HL-60 (cell line): ENCODE results near the gene CHI3L1.
A peak's percentile ranks its signal among the peaks of the same experiment; 100 is the strongest.

Experiments used
- DNase-seq, 2 experiments: peaks; one replicate each; pipeline ENCODE4 v3.0.0-alpha.2; 2010 to 2020; ENCODE audit warnings: low read depth in 1 of 2, low spot score in 1 of 2
- H3K27ac ChIP-seq: fragments of 250-450 bp; sonication (Bioruptor Pico); replicated peaks from 2 replicates; pipeline ENCODE4 v1.5.1; 2020; ENCODE audit warnings: mild to moderate bottlenecking, moderate library complexity
- H3K27me3 ChIP-seq: fragments of 250-450 bp; sonication (Bioruptor Pico); 2 replicates; pipeline ENCODE4 v1.5.1; 2021; ENCODE audit warnings: mild to moderate bottlenecking, moderate library complexity; ENCODE audit not compliant: insufficient read depth, poor library complexity, severe bottlenecking
- H3K4me3 ChIP-seq: replicated peaks from 2 replicates; pipeline ENCODE4 v1.5.1; 2011; ENCODE audit warnings: mild to moderate bottlenecking, control low read depth, low read length; ENCODE audit not compliant: insufficient read depth
- GABPA ChIP-seq: IDR thresholded peaks from 2 replicates; pipeline ENCODE4 v1.6.1; 2012; ENCODE audit warnings: low read depth
- POLR2AphosphoS5 ChIP-seq: IDR thresholded peaks from 2 replicates; pipeline ENCODE4 v1.6.1; 2012; ENCODE audit warnings: low read depth
- SPI1 ChIP-seq: IDR thresholded peaks from 2 replicates; pipeline ENCODE4 v1.6.1; 2012; ENCODE audit warnings: low read depth, mild to moderate bottlenecking, borderline replicate concordance
- TF ChIP-seq, protein P1 (sequence below): IDR thresholded peaks from one replicate; pipeline ENCODE4 v1.5.1; 2011; ENCODE audit warnings: low read length, control low read depth, inconsistent platforms; ENCODE audit not compliant: insufficient read depth
- TF ChIP-seq, protein P2 (sequence below): IDR thresholded peaks from 2 replicates; pipeline ENCODE4 v1.6.1; 2012; ENCODE audit warnings: low read depth; ENCODE audit not compliant: insufficient replicate concordance

The CHI3L1 gene

DNA sequence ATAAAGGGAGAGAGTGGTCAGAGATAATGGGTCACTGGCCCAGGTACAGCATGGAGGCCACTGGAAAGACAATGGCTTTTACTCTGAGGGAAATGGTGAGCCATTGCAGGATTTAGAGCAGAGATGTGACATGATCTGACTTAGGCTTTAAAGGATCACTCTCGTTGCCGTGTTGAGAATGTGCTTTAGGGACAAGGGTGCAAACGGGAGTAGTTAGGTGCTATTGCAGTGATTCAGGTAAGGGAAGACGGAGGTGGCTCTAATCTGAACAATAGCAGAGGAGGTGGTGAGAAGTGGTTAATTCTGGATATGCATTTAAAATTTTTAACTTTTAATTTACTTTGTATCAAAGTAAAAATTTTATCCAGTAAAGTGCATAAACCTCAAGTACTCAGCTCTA lies 49.2 kb downstream of the CHI3L1 start:
- Histone ChIP-seq H3K4me3 (no peak overlapping the region), H3K27ac (no peak overlapping the region), H3K27me3 (peaks cover 3% of the 10 kb centered on the region)
- no peak for DNase-seq
- TF ChIP-seq GABPA (no peak), SPI1 (no peak), POLR2AphosphoS5 (no peak)
- TF ChIP-seq, protein P1, sequence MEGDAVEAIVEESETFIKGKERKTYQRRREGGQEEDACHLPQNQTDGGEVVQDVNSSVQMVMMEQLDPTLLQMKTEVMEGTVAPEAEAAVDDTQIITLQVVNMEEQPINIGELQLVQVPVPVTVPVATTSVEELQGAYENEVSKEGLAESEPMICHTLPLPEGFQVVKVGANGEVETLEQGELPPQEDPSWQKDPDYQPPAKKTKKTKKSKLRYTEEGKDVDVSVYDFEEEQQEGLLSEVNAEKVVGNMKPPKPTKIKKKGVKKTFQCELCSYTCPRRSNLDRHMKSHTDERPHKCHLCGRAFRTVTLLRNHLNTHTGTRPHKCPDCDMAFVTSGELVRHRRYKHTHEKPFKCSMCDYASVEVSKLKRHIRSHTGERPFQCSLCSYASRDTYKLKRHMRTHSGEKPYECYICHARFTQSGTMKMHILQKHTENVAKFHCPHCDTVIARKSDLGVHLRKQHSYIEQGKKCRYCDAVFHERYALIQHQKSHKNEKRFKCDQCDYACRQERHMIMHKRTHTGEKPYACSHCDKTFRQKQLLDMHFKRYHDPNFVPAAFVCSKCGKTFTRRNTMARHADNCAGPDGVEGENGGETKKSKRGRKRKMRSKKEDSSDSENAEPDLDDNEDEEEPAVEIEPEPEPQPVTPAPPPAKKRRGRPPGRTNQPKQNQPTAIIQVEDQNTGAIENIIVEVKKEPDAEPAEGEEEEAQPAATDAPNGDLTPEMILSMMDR: no peak
- TF ChIP-seq, protein P2, sequence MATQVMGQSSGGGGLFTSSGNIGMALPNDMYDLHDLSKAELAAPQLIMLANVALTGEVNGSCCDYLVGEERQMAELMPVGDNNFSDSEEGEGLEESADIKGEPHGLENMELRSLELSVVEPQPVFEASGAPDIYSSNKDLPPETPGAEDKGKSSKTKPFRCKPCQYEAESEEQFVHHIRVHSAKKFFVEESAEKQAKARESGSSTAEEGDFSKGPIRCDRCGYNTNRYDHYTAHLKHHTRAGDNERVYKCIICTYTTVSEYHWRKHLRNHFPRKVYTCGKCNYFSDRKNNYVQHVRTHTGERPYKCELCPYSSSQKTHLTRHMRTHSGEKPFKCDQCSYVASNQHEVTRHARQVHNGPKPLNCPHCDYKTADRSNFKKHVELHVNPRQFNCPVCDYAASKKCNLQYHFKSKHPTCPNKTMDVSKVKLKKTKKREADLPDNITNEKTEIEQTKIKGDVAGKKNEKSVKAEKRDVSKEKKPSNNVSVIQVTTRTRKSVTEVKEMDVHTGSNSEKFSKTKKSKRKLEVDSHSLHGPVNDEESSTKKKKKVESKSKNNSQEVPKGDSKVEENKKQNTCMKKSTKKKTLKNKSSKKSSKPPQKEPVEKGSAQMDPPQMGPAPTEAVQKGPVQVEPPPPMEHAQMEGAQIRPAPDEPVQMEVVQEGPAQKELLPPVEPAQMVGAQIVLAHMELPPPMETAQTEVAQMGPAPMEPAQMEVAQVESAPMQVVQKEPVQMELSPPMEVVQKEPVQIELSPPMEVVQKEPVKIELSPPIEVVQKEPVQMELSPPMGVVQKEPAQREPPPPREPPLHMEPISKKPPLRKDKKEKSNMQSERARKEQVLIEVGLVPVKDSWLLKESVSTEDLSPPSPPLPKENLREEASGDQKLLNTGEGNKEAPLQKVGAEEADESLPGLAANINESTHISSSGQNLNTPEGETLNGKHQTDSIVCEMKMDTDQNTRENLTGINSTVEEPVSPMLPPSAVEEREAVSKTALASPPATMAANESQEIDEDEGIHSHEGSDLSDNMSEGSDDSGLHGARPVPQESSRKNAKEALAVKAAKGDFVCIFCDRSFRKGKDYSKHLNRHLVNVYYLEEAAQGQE: no peak

DNA sequence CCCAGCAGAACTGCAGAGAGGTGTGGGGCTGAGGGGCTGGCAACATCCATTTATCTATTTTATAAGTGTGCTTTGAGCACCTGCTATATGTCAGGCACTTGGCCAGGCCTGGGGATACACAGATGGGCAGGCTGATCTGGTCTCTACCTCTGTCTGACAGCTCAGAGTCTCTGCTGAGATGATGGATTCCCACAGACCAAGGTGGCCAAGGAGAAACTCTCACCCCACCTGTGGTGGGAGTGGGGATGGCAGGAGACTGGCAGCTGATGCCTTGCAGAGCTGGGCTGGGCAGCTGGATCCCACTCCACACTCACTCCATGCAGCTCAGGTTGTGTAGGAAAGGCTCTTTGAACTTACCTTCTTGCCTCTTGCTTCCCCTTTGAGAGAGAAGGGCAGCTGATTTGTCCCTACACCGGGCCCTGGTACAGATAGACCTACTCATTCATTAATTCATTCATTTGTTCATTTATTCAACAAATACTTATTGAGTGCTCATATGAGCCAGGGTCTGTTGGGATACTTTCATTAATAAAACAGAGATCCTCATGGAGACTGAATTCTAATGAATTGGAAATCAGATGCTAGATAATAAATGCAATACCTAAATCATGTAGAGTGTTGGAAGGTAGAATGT lies 50.0 kb downstream of the CHI3L1 start:
- TF ChIP-seq, protein P1: no peak
- TF ChIP-seq GABPA (no peak), SPI1 (no peak), POLR2AphosphoS5 (no peak)
- TF ChIP-seq, protein P2: no peak
- DNase-seq: no peak
- Histone ChIP-seq H3K27ac (no peak overlapping the region), H3K27me3 (peaks cover 3% of the 10 kb centered on the region), H3K4me3 (no peak overlapping the region)

DNA sequence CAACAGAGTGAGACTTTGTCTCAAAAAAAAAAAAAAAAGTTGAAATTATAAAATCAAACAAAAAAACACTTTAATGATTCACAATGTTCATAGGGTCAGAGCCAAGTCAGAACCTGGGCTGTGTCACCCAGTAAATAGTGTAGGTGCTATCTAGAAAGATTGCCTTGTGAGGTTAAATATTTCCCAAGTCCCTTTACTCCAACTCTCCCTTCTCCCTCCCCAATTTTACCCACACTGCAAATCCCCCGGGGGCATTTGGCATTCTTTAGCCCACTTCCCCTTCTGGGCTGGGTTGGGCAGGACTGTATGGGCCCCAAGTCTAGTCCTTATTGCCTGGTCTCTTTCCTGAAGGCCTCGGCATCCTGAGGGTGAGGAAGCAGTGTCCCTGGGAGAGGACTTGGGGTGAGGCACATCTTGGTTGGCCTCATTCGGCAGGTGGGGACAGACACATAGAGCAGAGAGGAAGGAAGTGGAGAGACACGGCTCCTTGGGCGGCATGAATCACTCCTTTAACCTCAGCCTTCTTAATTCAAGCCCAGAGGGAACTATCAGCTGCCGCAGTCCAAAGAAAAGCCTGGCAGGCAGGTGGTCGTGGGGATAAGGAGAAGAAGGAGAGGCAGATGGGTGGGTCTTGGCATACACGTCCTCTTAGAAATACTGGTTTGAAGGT lies 50.7 kb downstream of the CHI3L1 start:
- DNase-seq: peak; percentile 67 to 70
- peaks cover 3% of the 10 kb centered on the region for H3K27me3 ChIP-seq
- H3K4me3 ChIP-seq: no peak overlapping the region
- H3K27ac ChIP-seq: no peak overlapping the region
- TF ChIP-seq, protein P1: no peak
- TF ChIP-seq SPI1: peak; percentile 83
